SKM-1 (cell line): ENCODE results near the gene FUT7.
"Not testable (repeated sequence)": the region's sequence is repeated elsewhere in the genome, so short reads cannot be mapped to it uniquely, and the experiment has no call there.

ENCODE experiments used
- DNase-seq: peaks from one replicate; lab custom pipeline; 2025; ENCODE audit not compliant: unreplicated experiment; lab: John Stamatoyannopoulos, UW

FUT7 gene

DNA sequence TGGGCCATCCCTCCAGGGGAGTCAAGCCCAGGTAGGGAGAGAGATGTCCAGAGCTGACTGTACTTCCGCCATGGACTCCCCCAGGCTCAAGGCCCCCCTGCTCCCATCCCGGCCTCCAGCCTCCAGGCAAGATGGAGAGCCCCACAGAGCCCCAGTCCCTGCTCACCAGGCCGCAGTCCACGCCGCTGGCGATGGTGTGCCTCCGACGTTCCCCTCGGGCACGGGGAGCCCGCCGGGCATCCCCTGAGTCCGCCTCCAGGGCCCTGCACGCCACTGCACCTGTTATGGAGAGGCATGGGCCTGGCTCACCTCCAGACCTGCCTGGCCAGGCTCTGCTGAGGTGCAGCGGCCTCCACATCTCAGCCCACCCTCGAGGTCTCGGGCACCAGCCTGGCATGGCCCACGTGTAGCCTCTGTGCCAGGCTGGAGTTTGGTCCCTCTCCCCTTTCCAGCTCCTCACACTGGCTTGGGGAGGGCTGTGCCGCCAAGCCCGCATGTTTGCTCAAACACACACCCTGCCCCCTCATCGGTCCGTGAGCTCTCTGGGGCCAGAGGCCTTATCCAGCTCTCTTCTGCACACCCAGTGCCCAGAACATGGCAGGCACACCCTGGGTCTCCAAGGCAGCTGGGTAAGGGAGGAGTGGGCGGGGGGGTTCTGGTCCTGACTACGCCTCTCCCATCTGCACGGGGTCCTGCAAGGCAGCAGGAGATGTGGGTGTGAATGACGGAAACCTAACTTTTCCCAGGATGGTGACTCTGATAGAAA lies 34.4 kb upstream of the FUT7 start:
- DNase-seq = no peak

DNA sequence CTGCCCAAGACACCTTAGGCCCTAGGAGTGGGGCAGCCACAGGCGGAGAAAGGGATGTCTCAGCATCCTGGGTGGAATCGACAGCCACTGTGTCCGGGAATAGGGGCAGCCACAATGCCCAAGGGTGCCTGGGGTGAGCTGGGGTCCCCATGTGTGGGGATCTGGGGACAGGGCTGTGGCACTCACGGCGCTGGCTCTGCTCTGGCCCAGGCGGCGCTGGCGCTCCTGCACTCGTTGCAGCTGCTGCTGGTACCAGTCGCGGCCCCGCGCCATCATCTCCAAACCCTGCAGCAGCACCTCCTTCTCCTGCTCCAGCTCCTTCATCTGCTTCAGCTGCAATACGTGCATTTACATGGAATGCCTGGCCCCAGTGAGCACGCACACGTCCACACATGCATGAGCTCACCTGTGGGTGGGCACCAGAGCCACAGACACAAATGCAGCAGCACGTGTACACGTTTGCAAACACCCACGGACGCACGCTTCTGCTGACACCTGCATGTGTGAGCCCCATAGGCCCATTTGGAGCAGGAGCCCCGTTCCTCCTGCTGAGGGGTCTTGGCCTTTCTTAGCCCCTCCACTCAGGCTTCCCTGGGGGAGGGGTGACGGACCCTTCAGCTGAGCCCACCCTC lies 33.6 kb upstream of the FUT7 start:
- no peak for DNase-seq

- no peak for DNase-seq
These were observed 32.9 kb upstream of the FUT7 start for GRCh38 chr9:137064880-137065164.

GRCh38 chr9:137064027-137064879 lies 32.4 kb upstream of the FUT7 start:
- DNase-seq = peak; percentile 17

DNA sequence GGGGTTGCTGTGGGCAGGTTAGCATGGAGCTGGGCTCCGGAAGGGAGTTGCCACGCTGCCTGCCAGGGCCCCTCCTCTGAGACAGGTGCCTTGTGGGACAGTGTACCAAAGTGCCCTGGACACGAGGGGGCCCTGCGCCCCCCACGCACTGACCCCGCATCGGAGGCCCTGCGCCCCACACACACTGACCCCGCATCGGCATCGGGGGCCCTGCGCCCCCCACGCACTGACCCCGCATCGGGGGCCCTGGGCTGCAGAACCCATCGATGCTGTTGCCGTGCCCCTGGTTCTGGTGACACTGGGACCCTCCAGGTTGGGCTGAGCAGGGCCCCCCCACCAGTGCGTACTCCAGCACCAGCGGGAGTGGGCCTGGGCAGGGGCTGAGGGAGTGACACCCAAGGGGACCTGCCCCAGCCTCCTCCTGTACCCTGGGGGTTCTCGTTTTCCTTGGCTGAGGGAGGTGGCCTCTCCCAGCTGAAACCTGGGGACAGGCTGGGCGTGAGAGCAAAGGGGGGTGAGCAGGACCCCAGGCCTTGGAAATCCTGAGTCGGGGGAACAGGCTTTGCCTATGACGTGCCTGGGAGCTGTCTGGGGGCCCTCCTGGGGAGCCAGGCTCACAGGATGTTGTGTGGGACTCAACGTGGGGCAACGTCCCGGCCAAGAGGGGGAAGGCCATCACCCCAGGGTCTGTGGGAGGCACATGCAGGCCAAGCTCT lies 31.6 kb upstream of the FUT7 start:
- no peak for DNase-seq

- DNase-seq = not testable (repeated sequence)
These were observed 30.9 kb upstream of the FUT7 start for GRCh38 chr9:137062798-137063197.

DNA sequence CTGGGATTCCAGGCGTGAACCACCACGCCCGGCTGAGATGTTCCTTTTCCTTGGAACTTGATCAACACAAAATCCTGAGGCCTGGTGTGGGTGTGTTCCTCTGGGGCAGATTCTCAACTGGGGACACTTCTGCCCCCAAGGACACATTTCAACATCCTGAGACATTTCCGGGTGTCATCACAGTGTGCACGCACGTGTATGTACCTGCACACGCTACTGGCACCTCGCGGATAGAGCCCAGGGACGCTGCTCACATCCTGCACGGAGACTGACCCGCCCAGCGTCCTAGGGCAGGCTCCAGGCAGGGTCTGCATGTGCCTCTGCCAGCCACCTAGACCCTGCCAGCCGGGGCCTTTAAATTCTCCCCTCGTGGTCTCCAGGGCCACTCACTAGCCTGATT lies 30.5 kb upstream of the FUT7 start:
- DNase-seq = no peak

DNA sequence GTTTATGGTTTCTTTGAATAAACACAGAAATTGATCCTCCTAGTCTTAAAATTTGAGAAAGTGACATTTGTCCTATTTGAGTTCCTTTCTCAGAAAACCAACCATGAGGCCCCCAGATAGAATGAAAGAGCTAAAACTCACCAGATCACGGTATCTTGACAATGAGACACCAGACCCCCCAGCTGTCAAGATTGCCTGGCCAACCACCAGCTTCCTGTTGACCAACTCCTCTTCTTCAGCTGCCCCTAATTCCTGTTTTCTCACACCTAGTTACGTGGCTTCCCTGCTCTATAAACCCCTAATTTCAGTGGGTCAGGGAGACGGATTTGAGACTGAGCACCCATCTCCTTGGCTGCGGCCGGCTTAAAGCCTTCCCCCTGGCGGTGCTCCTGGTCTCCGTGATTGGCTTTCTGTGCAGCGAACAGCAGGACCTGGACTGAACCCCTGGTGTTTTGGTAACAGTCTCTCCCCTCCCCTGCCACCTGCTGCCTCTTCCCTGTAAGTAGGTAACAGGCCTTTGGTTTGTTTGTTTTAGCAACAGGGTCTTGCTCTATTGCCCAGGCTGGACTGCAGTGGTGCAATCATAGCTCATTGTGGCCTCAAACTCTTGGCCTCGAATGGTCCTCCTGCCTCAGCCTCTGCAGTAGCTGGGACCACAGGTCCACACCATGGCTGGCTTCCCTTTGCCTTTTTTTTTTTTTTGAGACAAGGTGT lies 26.8 kb upstream of the FUT7 start:
- no peak for DNase-seq

DNA sequence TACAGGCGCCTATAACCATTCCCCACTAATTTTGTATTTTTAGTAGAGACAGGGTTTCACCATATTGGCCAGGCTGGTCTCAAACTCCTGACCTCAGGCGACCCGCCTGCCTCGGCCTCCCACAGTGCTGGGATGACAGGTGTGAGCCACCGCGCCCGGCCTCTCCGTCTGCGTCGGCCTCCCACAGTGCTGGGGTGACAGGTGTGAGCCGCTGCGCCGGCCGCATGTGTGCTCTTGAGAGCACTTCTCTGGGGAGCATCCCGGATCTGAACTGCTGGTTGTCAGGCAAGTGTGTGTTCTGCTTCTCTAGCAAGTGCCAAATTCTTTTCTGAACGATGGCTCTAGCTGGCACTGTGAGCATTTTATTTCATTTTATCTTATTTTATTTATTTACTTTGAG lies 25.7 kb upstream of the FUT7 start:
- DNase-seq = no peak

- no peak for DNase-seq
These were observed 25.0 kb upstream of the FUT7 start for GRCh38 chr9:137056739-137057415.

GRCh38 chr9:137055385-137056364 lies 23.8 kb upstream of the FUT7 start:
- DNase-seq = no peak

GRCh38 chr9:137054932-137055384 lies 23.1 kb upstream of the FUT7 start:
- no peak for DNase-seq

GRCh38 chr9:137053944-137054931 lies 22.4 kb upstream of the FUT7 start, which contains the start of gene ENTPD2:
Gene ENTPD2 (minus strand): TSS chr9:137054061. CDS start chr9:137053997, 64 bp downstream.
- no peak for DNase-seq

- DNase-seq = no peak
These were observed 21.4 kb upstream of the FUT7 start for GRCh38 chr9:137052998-137053943.

GRCh38 chr9:137052293-137052692 lies 20.4 kb upstream of the FUT7 start:
- no peak for DNase-seq

- DNase-seq = no peak
These were observed 19.3 kb upstream of the FUT7 start for GRCh38 chr9:137051145-137051724.
